Hepatocyte (in vitro differentiated cells): ENCODE data around the gene ZNF511.

ENCODE experiments used
- CTCF ChIP-seq: fragments of 200-600 bp; sonication (generic); IDR thresholded peaks from 2 replicates; pipeline ENCODE4 v1.5.1; 2016; ENCODE audit warnings: antibody characterized with exemption, mild to moderate bottlenecking; ENCODE audit not compliant: poor library complexity
- EZH2phosphoT487 ChIP-seq: fragments of 200-600 bp; sonication (generic); IDR thresholded peaks from one replicate; pipeline ENCODE4 v1.6.1; 2018; ENCODE audit warnings: antibody characterized with exemption, mild to moderate bottlenecking, low read depth, moderate library complexity; ENCODE audit not compliant: unreplicated experiment, severe bottlenecking

- TF ChIP-seq EZH2phosphoT487 (no peak), CTCF (no peak)
Observed at GRCh38 chr10:133275684-133276092, 33.0 kb upstream of the ZNF511 start.
